Daoy (cell line): Measurements from ENCODE around the gene TSHZ1. TPM values are rescaled to one million over a fixed set of nuclear protein-coding genes. Genes with fewer than 3 reads are reported as not detected.

ENCODE experiments used
- DNase-seq: peaks from one replicate; pipeline ENCODE4 v3.0.0-alpha.2; 2015; ENCODE audit warnings: low read depth
- total RNA-seq: library from RNA; depleted of rRNA; stranded (reverse); fragments of >200 nt; shearing (Covaris generic); gene quantifications from 2 replicates; pipeline ENCODE4 v1.2.3, GENCODE V29; 2014; rRNA removed

The TSHZ1 gene, protein sequence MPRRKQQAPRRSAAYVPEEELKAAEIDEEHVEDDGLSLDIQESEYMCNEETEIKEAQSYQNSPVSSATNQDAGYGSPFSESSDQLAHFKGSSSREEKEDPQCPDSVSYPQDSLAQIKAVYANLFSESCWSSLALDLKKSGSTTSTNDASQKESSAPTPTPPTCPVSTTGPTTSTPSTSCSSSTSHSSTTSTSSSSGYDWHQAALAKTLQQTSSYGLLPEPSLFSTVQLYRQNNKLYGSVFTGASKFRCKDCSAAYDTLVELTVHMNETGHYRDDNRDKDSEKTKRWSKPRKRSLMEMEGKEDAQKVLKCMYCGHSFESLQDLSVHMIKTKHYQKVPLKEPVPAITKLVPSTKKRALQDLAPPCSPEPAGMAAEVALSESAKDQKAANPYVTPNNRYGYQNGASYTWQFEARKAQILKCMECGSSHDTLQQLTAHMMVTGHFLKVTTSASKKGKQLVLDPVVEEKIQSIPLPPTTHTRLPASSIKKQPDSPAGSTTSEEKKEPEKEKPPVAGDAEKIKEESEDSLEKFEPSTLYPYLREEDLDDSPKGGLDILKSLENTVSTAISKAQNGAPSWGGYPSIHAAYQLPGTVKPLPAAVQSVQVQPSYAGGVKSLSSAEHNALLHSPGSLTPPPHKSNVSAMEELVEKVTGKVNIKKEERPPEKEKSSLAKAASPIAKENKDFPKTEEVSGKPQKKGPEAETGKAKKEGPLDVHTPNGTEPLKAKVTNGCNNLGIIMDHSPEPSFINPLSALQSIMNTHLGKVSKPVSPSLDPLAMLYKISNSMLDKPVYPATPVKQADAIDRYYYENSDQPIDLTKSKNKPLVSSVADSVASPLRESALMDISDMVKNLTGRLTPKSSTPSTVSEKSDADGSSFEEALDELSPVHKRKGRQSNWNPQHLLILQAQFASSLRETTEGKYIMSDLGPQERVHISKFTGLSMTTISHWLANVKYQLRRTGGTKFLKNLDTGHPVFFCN (N-terminal part only)
- total RNA-seq = 6.4 and 10.4 TPM in 2 replicates

DNA sequence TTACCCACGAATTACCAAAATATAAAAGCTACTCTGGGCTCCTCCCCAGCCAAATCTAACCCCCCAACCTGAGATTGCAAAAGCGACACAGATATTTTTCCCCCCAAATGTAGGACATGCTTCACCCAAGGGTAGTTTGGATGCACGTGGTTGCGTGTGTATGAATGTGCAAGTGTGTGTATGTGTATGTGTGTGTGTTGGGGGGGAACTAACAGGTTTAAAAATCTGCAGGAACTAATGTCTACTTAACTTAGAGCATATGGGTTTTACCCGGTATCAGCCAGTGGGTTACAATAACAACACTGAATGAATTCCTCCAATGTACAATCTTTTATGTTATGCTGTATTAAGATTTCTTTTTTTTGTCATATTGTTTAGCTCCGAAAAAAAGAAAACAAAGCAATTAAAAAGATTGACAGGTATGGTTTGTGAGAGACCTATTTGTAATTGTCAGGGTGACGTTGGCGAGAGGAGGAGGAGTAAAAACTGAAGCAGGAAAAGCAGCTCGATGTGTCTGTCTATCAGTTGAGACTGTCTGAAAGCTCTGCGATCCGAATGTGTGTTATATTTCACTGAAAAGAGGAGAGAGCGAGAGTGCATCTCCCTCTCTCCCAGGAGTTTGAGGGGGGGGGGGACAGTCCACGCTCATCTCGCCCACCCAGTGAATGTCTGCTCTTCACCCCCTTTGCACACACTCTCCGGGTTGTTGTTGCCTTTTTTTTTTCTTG, at the start of gene TSHZ1:
Gene TSHZ1 (plus strand): TSS at position 524 of the 728 bp plus-strand sequence. CDS start 1,080 bp downstream, outside the sequence.
- peak; percentile 78 for DNase-seq

DNA sequence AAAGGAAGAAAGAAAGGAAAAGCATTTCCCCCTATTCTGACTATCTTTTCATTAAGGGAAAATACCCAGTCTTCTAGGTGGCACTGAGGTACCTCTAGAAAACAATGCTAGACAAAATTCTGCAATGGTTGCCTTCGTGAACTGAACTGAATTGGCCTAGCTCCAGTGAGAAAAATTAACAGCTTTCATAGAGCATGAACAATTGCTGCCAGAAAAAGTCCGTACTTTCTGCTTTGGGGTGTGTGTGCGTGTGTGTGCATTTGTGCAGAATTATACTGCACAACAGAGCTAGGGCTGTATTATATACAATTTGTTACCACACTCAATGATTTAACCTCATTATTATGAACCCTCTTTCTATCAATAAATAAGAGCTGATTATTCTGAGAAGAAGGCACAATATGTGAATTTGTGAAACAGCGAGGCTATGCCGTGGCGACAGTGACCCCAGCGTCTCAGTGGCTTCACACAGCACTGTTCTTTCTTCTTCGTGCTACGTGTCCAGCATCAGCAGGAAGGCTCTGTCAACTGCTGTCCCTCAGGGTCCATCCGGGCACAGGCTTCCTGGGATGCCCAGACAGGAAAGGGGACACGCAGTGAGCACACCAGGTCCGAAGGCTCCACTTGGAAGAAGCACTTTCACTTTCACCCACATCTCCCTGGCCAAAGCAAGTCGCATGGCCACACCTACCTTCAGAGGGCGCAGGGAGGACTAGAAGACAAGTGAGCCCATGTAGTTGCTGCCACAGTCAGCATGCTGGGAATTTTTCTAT, 49.2 kb upstream of the TSHZ1 start:
- peak; percentile 81 for DNase-seq

DNA sequence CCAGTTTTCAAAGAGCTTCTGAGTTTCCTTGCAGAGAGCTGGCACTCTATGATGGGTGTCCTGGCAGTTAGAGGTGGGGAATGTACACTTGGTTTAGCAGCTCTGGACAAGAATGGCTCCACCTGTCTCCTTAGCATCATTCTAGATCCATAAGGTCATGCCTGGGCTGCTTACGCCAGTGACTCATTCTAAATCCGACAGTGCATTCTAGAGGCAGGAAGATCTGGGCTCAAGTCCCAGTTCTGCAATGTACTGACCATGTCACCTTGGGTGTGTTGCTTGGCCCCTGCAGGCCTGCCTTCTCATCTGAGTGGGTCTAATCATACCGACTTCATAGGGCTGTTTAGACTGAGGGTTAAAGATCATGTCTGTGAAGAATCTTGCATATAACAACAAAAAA, 48.1 kb upstream of the TSHZ1 start:
- peak; percentile 12 for DNase-seq

DNA sequence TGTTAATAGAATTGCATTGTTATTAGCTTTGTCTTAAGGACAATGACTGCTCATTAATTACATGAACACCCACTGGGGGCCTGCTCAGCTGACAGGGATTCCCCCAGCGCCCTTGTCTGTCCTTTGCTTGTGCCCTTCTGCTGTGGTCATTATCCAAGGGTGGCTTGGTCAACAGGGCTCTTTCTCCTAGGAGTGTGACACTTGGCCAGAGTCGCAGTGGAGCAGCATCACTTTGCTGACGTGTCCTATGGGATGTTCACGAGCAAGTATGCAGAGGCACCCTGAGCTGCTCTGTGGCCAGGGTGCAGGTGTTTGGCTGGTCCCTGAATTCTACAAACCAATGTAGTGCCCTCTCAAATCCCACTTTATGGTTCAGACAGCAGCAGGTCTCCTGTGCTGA, 47.6 kb upstream of the TSHZ1 start:
- no peak for DNase-seq

DNA sequence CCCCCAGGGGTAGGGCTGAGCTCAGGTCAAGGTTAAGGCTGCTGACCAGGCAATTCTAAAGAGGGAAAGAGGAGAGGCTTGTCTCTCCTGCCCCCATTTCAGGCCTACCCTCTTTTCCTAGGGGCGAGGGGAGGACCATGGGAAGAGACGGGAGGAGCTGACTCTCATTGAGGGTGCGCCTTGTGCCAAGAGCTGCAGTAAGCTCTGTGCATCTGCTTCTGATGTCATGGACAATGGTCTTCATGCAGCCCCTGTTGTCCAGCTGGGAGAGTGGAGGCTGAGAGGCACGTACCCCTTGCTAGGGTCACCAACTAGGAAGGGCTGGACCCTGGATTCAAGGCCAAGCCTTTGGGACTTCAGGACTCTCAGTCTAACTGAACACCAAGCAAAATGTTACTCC, 46.9 kb upstream of the TSHZ1 start:
- DNase-seq = no peak

DNA sequence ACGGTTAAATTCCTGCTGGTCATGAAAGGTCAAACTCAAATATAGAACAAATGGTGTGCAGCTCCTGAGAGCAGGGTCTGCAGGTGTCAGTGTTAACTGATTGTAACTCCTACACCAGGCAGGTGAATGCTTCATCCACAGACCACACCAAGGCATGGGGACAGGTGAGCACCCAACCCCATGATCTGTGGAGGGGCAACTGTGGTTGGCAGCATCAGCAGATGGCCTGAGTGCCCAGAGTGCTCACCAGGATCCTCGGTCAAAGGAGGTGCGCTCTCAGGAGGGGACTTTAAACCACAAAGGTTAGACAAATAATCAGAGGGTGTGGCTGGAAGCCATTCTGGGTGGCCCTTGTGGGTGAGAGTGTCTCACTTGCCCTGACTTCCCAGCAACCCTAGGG, 46.1 kb upstream of the TSHZ1 start:
- no peak for DNase-seq

DNA sequence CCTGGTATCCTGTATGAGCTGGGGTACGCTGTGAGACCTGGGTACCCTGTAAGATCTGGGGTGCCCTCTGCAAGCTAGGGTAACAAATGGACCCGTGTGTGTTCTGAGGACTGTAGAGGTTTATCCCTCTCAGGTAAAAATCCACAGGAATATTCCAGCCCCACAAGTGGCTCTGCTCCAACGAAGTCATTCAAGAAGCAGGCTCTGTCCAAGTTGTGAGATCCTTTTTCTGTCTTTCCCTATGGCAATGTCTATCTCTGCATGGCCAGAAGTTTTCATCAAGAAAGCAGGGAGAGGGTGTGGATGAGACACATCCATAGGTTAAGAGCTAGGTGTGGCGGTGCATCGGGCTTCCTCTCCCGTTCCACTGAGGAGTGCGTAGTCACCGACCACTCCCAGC, 44.7 kb upstream of the TSHZ1 start:
- no peak for DNase-seq

DNA sequence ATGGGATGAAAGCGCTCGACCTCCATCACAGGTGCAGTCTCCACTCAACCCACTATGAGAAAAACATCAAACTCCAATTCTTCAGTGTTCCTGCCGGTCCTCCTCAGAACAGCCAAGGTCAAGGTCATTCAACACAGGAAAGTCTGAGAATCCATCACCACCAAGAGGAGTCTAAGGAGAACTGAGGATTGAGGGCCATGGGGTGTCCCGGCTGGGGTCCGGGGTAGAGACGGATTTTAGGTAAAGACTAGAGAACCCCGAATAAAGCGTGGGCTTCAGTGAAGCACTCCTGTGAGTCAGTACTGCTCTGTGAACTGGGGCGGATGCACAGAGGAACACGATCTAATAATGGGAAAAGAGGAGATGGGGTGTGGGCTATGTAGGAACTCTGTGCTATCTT, 43.5 kb upstream of the TSHZ1 start:
- DNase-seq = no peak

DNA sequence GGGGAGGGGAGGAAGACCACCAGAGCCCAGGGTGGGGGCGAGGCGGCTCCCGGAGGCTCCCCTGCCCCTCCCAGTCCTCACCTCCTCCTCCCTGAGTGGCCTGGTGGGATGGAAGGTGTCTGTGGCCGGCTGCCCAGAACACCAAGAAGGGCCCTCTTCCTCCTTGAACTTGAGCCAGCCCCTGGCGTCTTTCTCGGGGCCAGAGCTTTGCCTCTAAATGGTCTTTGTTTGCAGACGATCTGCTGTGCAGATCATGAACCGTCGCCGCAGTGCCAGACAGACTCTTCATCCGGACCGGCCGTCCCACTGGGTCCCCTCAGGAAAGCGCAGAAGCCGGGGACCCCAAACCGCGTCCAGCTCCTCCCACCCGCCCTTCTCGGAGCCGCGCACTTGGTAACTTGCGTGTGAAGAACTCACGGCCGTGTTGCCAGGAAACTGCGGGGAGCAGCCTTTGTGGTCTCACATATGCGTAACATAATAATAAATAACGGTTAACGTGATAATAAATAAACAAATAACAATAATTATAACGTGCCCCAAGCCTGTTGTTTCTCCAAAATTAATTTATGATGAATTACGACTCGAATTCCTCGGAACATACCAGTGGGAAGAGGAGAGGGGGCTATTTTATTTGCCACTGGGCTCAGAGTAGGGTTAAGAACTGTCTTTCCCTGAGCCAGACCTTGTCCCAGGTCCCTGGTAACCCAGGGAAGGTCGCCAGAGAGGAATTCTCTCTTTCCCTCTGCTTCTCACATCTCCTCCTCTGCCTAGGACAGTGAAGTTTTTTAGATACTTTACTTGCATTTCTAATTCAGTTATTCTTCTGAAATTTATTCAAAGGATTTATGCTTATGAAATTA, 42.6 kb upstream of the TSHZ1 start:
- no peak for DNase-seq

DNA sequence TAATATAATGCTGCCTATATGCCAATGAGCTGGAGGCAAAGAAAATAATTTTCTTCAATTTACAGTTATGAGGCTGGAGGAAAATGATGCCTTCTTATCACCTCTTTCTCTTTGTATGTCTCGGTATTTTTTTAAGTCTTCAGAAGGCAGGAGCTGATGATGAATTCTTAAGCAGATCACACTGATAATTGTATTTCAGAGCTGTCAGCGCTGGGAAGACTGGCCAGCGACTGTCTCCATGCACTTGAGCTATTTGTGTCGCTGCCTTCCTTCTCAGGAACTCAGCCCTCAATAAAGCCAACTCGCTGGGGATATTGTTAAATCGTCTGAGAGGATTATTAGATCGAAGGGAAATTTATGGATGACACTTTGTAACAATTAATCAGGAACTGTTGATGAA, 42.0 kb upstream of the TSHZ1 start:
- DNase-seq = no peak

DNA sequence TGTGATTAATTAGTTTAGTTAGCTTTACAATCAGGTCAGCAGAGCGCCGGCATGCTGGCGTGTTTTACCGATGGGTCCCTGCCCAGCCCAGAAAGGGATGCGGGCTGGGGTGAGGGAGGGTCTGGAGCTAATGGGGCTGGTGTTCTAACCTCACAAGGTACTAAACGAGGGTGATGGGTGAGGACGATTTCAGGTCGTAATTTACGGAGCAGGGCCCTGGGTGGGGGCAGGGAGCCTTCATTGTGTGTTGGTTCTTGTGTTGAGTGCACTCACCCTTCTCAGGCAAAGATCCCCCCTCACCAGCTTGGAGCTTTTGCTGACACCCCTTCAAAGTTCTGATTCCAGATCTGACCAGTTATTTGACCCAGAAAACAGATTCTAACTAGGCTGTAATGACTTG, 41.2 kb upstream of the TSHZ1 start:
- no peak for DNase-seq

DNA sequence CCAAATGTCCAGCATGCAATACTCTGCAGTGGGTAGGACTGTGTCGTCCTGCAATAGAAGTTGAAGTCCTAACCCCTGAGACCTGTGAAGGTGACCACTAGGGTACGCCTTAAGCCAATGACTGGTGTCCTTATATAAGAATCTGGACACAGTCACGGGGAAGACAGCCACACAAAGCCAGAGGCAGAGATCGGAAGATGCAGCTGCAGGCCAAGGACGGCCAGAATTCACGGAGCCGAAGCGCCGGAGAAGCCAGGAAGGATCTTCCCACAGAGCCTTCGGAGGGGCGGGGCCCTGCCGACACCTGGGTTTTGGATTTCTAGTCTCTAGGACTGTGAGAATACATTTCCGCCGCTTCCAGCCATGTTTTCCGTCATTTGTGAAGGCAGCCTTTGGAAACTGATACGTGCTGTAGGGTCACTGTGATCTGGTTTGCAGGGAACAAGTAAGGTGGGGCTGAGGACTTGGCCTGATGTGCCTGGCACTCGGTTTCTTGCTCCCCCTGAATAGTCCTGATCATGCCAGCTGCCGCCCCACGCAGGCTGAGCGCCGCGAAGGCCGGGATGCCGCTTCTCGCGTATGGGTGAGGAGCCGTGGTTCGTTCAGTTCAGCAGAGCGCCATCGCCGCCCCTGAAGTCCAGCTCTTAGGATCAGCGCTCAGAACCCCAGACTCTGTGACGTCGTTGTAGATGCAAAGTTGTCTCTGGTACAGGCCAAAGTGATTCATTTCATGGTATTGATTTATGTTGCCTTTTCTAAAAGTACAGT, 40.4 kb upstream of the TSHZ1 start:
- no peak for DNase-seq

DNA sequence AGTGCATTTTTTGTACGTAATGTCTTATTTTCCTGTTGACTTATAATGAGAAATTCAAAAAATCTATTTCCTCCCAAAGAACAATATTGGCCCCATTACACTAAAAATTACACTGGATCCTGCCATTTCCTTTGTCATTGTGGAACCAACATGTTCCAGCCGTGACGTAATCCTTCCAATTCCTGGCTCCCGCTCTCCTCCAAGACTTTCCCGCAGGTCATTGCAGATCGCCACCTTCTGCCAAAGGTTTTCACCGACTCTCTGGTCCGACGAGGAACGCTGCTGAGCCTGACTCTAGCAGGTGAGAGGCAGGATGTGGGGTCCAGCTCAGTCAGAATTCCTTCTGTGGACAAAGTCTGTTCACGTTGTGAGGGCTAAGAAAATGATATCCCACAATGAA, 39.7 kb upstream of the TSHZ1 start:
- no peak for DNase-seq

DNA sequence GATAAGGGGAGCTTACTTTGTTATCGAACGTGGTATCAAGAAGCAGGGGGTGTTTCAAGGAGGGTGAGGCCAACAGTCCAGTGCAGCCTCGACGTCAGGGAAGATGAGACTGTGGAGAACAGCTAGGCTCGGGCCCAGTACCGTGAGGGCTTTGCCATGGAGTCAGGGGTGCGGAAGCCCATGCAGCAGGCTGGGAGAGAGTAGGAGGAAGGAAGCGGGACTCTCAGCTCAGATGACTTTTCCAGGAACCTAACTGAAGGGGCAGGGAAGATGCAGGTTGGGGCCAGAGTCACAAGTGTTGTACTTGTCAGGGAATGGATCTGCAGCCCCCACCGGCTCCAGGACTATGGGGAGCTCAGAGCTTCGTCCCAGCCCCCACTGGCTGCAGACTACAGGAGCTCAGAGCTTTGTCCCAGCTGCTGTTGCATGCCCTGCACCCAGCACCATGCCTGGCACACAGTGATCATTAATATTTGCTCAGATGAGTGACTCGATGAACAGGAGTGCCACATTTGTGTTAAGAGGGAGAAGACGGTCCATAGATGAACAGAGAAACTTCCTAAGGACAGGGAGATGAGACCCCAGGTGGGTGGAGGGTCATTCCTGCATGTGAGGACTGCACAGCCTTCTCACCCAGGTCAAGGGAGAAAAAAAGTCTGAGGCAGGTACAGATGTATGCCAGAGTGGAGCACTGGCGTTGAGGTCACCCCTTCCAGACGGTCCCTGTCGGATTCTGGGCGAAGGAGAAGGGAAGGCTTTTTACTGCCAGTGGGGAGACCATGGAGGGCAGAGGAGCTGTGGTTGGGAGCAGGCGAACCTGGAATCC, 38.1 kb upstream of the TSHZ1 start:
- no peak for DNase-seq

DNA sequence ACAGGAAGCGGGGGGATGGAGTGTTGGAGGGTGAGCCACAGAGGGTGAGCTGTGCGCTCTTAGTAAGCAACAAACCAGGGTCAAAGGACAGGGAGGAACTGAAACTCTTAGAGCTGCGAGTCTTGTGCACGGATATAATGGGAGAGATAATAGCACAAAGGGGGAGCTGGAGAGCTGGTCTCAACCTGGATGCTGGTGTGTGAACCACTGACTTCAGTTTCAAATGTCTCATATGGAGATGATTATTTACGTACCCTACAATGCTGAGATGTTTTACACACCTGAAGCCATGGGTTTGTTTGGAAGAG, 37.5 kb upstream of the TSHZ1 start:
- peak; percentile 28 for DNase-seq

DNA sequence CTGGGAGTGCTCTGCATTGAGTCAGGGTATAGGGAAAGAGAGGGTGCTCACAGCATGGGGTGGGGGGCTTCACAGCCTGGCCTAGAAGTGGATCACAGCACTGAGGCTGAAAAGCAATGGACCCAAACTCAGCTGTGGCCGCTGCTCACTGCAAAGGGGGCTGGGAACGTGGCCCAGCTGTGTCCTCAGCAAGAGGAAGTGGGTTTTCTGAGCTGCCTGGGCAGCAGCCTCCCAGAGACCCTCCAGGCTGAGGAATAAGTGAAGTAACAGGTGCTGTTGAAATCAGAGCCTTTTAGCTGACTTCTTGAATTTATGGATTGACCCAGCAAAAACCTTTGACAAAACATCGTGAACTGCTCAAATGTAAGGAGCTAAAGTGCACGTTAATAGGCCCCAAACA, 36.9 kb upstream of the TSHZ1 start:
- DNase-seq = no peak

DNA sequence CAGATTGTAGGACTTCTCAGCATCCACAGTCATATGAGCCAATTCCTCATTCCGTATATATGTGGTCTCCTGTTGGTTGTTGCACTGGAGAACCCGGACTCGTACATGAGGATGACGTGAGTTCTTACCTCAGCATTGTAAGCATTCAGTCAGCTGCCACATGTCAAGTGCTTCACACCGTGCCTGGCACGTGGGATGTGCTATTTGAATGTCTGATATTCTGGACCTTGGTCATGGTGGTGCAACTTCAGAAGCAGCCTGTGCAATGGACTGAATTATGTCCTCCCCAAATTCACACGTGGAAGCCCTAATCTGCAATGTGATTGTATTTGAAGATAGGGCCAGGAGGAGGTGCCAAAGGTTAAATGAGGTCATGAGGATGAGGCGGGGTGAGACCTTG, 33.7 kb upstream of the TSHZ1 start:
- no peak for DNase-seq

DNA sequence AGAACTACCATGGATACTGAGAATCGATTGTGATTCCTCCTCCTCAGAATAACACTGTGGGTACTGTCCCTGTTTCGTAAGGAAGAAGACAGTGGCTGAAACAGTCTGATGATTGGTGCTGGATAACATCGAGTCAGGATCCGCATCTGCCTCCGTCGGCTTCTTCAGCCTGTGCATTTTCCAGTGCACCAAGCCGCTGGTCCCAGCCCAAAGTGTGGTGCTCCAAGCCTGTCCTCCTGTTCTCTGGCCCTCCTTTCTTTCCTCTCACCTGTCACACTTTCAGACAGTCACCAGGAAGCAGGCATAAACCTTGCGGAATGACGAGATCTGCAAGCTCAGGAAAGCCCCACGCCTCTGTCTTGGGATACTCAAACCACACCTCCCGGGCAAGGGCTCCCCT, 32.2 kb upstream of the TSHZ1 start:
- DNase-seq = no peak
